K562 (cell line): ENCODE results near the gene INO80E. TPM values are rescaled to one million over a fixed set of nuclear protein-coding genes. Genes with fewer than 3 reads are reported as not detected.

Experiments
- ATAC-seq: fragments of 200-7000 bp; cut with Tn5 transposase; 3 replicates; pipeline ENCODE4 v1.9.1; 2020; ENCODE audit warnings: moderate library complexity
- BruUV-seq: library from RNA; stranded (reverse); fragments of 400-500 nt; replicated peaks from 2 replicates; lab custom pipeline; 2021; lab: Mats Ljungman, UMichigan
- CTCF ChIA-PET: fragments of 300-600 bp; formaldehyde crosslinking; extraction: SDS; loops from one replicate; lab custom pipeline; 2021; ENCODE audit warnings: low intra/inter-chr PET ratio; lab: Yijun Ruan, JAX
- POLR2A ChIA-PET: fragments of 300-600, 350-650 bp; sonication (Branson Sonifier 250); formaldehyde crosslinking; extraction: SDS; loops from one replicate; lab custom pipeline; 2021; ENCODE audit warnings: antibody characterized with exemption, inconsistent platforms; lab: Yijun Ruan, JAX
- DNase-seq, 4 experiments: peaks; one replicate each; pipeline versions ENCODE4 v3.0.0 to v3.0.0-alpha.2; 2011 to 2018; ENCODE audit warnings: low spot score in 3 of 4, mixed read lengths in 3 of 4; ENCODE audit errors: extremely low read depth in 1 of 4
- FAIRE-seq: peaks from 2 replicates; lab custom pipeline; 2011; peaks lifted over from hg19 to GRCh38; lab: Jason Lieb, UNC
- H2AFZ ChIP-seq: 2 replicates; pipeline ENCODE4 v1.6.0; 2011; ENCODE audit warnings: low read depth, low read length, control low read depth, inconsistent platforms
- H3K27ac ChIP-seq: fragments of 200-600 bp; 3 replicates; pipeline ENCODE4 v1.8.0; 2011; ENCODE audit warnings: low read depth, mild to moderate bottlenecking, control low read depth, inconsistent platforms, low read length, moderate library complexity, mixed read lengths; ENCODE audit errors: extremely low read depth
- H3K27me3 ChIP-seq, 2 experiments: fragments of 300-600 bp in 1 of 2; 2 replicates in 1 of 2; 3 replicates in 1 of 2; pipeline versions ENCODE4 v1.6.0 to v1.8.0; 2011; ENCODE audit warnings: inconsistent platforms in 2 of 2, low read length in 2 of 2, mild to moderate bottlenecking in 1 of 2, mixed read lengths in 1 of 2, moderate library complexity in 1 of 2; ENCODE audit not compliant: control insufficient read depth in 2 of 2, insufficient read depth in 2 of 2
- H3K36me3 ChIP-seq: fragments of 300-600 bp; 3 replicates; pipeline ENCODE4 v1.8.0; 2011; ENCODE audit warnings: mild to moderate bottlenecking, low read length, inconsistent platforms; ENCODE audit not compliant: control insufficient read depth, insufficient read depth
- H3K4me1 ChIP-seq, 2 experiments: fragments of 200-600 bp in 1 of 2; replicated peaks in 1 of 2; 2 replicates in 1 of 2; 3 replicates in 1 of 2; pipeline versions ENCODE4 v1.5.1 to v1.8.0; 2011; ENCODE audit warnings: inconsistent platforms in 2 of 2, low read length in 2 of 2, mild to moderate bottlenecking in 1 of 2, mixed read lengths in 1 of 2, moderate library complexity in 1 of 2; ENCODE audit not compliant: control insufficient read depth in 2 of 2, insufficient read depth in 2 of 2
- H3K4me2 ChIP-seq: 2 replicates; pipeline ENCODE4 v1.6.1; 2011; ENCODE audit warnings: low read length, control low read depth, inconsistent platforms, mixed read lengths; ENCODE audit not compliant: insufficient read depth
- H3K4me3 ChIP-seq: fragments of 200-600 bp; sonication (generic), shearing (Covaris generic); 2 replicates; pipeline ENCODE4 v1.5.1; 2016; ENCODE audit warnings: control low read depth, inconsistent platforms
- H3K79me2 ChIP-seq: fragments of 200-600 bp; 3 replicates; pipeline ENCODE4 v1.8.0; 2011; ENCODE audit warnings: low read length, inconsistent platforms; ENCODE audit not compliant: control insufficient read depth, insufficient read depth
- H3K9ac ChIP-seq, 2 experiments: 2 replicates each; pipeline versions ENCODE4 v1.6.0 to v1.6.1; 2011; ENCODE audit warnings: low read depth in 2 of 2, low read length in 2 of 2, control low read depth in 1 of 2, inconsistent platforms in 1 of 2, mild to moderate bottlenecking in 1 of 2, mixed read lengths in 1 of 2; ENCODE audit not compliant: insufficient read depth in 1 of 2
- H3K9me1 ChIP-seq: one replicate; pipeline ENCODE4 v1.6.0; 2011; ENCODE audit warnings: inconsistent platforms, mild to moderate bottlenecking, low read length, moderate library complexity; ENCODE audit not compliant: control insufficient read depth, insufficient read depth
- H3K9me3 ChIP-seq: replicated peaks from 2 replicates; pipeline ENCODE4 v1.5.1; 2011; ENCODE audit warnings: low read depth, low read length, inconsistent platforms; ENCODE audit not compliant: control insufficient read depth, insufficient read depth
- H4K20me1 ChIP-seq: replicated peaks from 2 replicates; pipeline ENCODE4 v1.6.1; 2011; ENCODE audit warnings: low read length, inconsistent platforms, mixed read lengths; ENCODE audit not compliant: control insufficient read depth, insufficient read depth
- ETS2 ChIP-seq: IDR thresholded peaks from 2 replicates; pipeline ENCODE4 v1.6.1; 2016; ENCODE audit warnings: borderline replicate concordance, missing genetic modification characterization, mild to moderate bottlenecking, moderate library complexity, missing compliant biosample characterization; ENCODE audit not compliant: poor library complexity, severe bottlenecking
- EWSR1 ChIP-seq: fragments of 450-650 bp; IDR thresholded peaks from 2 replicates; pipeline ENCODE4 v1.6.1; 2018; ENCODE audit warnings: borderline replicate concordance, mild to moderate bottlenecking, low read depth, moderate library complexity; ENCODE audit not compliant: partially characterized antibody
- GTF2E2 ChIP-seq: fragments of 200-800 bp; sonication (Bioruptor generic); IDR thresholded peaks from 2 replicates; pipeline ENCODE4 v1.6.1; 2016; ENCODE audit warnings: missing genetic modification characterization, missing compliant biosample characterization
- MTF1 ChIP-seq: fragments of 250-450 bp; sonication (Bioruptor Pico); IDR thresholded peaks from 2 replicates; pipeline ENCODE4 v1.9.0; 2021; ENCODE audit warnings: moderate library complexity, mild to moderate bottlenecking, inconsistent platforms, borderline replicate concordance
- ZNF324 ChIP-seq: fragments of 250-450 bp; sonication (Bioruptor Pico); IDR thresholded peaks from 2 replicates; pipeline ENCODE4 v1.4.0; 2020; ENCODE audit warnings: mild to moderate bottlenecking
- WGBS: fragments of 100-300 bp; shearing (Covaris generic); methylation state at CpG from one replicate; pipeline ENCODE4 v1.1.6; 2016; ENCODE audit warnings: low coverage, mixed read lengths; ENCODE audit not compliant: insufficient coverage; ENCODE audit errors: missing lambda C conversion rate; 5-methylcytosine and 5-hydroxymethylcytosine counted together
- in situ Hi-C: fragments of 300-500 bp; cut with MboI; formaldehyde crosslinking; loops from 4 replicates; pipeline ENCODE4 v1.15.0; 2018; ENCODE audit warnings: inconsistent platforms, mixed read lengths
- intact Hi-C: fragments of 100-400 bp; cut with micrococcal nuclease; formaldehyde crosslinking; loops from 2 replicates; pipeline ENCODE4 v1.14.2; 2022
- polyA plus RNA-seq, 8 experiments: library from polyadenylated mRNA; depleted of rRNA in 4 of 8; stranded (reverse) in 5 of 8; unstranded in 3 of 8; fragments of >200 nt; fragmentation: Nextera tagmentation in 2 of 8; fragmentation: Illumina TruSeq in 1 of 8; extraction: Ambion mirVana in 2 of 8; extraction: Trizol in 1 of 8; gene quantifications; 2 replicates each; pipeline versions ENCODE4 v1.2.1 to v1.2.3, GENCODE V29; 2011 to 2014; ENCODE audit warnings: inconsistent platforms in 1 of 8, missing spikeins in 1 of 8
- total RNA-seq, 7 experiments: library from RNA; depleted of rRNA in 6 of 7; stranded (reverse); fragments of >200 nt in 6 of 7; fragmentation: Illumina TruSeq in 2 of 7; extraction: Trizol in 2 of 7; gene quantifications; 2 replicates each; pipeline versions ENCODE4 v1.2.1 to v1.2.3, GENCODE V29; 2011 to 2021; ENCODE audit warnings: low replicate concordance in 1 of 7
- TF ChIP-seq, protein P1 (sequence below): fragments of 450-650 bp; IDR thresholded peaks from 2 replicates; pipeline ENCODE4 v1.6.1; 2017; ENCODE audit warnings: antibody characterized with exemption
- TF ChIP-seq, protein P2 (sequence below): sonication (generic); formaldehyde crosslinking; IDR thresholded peaks from 2 replicates; pipeline ENCODE4 v1.9.0; 2022; ENCODE audit warnings: mild to moderate bottlenecking, missing genetic modification reagents
- TF ChIP-seq, protein P3 (sequence below): fragments of 200-800 bp; sonication (Bioruptor generic); IDR thresholded peaks from 2 replicates; pipeline ENCODE4 v1.6.1; 2017; ENCODE audit warnings: missing genetic modification characterization, missing compliant biosample characterization
- TF ChIP-seq, protein P4 (sequence below): sonication (generic); formaldehyde crosslinking; IDR thresholded peaks from 2 replicates; pipeline ENCODE4 v1.9.0; 2022; ENCODE audit warnings: mild to moderate bottlenecking, missing genetic modification reagents

INO80E gene
- total and polyA plus RNA-seq, 9 of the 15 experiments (the other 6 are each of a cell fraction or from before 2014, with no cell fraction given) = 0.31 to 102 (median 49.3) TPM

DNA sequence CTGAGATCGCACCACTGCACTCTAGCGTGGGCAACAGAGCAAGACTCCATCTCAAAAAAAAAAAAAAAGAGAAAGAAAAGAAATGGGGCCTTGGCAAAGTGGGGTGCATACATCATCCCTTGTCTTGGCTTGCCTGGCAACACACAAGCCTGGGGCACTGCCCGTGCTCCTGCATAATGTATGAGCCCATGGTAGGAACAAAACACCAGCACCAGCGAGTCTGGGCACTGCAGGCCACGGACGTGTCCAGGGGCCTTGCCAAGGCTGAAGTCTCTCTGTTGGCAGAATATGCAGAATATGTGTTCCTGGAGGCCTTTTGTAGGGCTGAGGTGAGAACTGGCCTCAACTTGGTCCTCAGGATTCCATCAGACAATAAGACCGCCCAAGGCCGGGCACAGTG is 53.8 kb downstream of the INO80E start (continued):
- TF ChIP-seq, protein P1, sequence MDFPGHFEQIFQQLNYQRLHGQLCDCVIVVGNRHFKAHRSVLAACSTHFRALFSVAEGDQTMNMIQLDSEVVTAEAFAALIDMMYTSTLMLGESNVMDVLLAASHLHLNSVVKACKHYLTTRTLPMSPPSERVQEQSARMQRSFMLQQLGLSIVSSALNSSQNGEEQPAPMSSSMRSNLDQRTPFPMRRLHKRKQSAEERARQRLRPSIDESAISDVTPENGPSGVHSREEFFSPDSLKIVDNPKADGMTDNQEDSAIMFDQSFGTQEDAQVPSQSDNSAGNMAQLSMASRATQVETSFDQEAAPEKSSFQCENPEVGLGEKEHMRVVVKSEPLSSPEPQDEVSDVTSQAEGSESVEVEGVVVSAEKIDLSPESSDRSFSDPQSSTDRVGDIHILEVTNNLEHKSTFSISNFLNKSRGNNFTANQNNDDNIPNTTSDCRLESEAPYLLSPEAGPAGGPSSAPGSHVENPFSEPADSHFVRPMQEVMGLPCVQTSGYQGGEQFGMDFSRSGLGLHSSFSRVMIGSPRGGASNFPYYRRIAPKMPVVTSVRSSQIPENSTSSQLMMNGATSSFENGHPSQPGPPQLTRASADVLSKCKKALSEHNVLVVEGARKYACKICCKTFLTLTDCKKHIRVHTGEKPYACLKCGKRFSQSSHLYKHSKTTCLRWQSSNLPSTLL = no peak
- no peak for TF ChIP-seq ETS2 (tag)
- no peak for TF ChIP-seq GTF2E2 (tag)
- TF ChIP-seq EWSR1 = no peak

DNA sequence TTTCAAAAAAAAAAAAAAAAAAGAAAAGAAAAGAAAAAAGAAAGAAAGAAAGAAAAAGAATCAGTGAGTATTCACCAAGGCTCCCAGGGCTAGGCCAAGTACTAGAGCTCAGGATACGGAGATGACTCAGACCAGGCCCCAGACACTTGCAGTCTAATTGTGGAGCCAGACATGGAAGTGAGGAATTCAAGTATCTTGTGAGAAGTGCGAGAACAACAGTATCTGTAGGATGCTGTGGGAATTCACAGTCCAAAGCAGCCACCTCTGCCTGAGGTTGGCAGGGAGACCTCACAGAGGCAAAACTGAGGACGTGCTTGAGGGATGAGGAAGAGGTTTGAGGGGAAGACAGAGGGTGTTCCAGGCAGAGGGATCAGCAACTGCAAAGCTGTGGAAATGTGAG is 55.5 kb downstream of the INO80E start:
- WGBS = 71% methylated on average over 3 of the region's 3 CpGs
- BruUV-seq = no TSS peak
- in situ Hi-C loops (no loop called here), intact Hi-C loops (no loop called here)
- no peaks in the 10 kb centered on the region for H3K27me3 ChIP-seq
- H3K9ac ChIP-seq = peak overlapping the region in 1 of 2 experiments; percentile 50; a peak in 1 of 4 replicates
- DNase-seq (no peak), ATAC-seq (no peak), FAIRE-seq (no peak)
- H3K4me1 ChIP-seq = peaks cover 19 to 32% of the 10 kb centered on the region in 2 experiments
- POLR2A ChIA-PET = no interaction called here
- no peak overlapping the region for H2AFZ ChIP-seq
- CTCF ChIA-PET = no interaction called here
- no peaks in the 10 kb centered on the region for H3K9me1 ChIP-seq
- no peak overlapping the region for H3K4me2 ChIP-seq
- H3K9me3 ChIP-seq = no peaks in the 10 kb centered on the region
- peaks cover 4% of the 10 kb centered on the region; the same call in 1 of the 2 replicates for H4K20me1 ChIP-seq
- peak overlapping the region; percentile 3; the same call in 2 of the 3 replicates for H3K27ac ChIP-seq
- 0 out of 3 replicates have a peak, but pooled peaks cover 5% of the 10 kb centered on the region for H3K36me3 ChIP-seq
- peaks cover 14% of the 10 kb centered on the region; the same call in 2 of the 3 replicates for H3K79me2 ChIP-seq
- H3K4me3 ChIP-seq = no peak overlapping the region
- TF ChIP-seq MTF1 (CRISPR knock-in tag) (no peak), ZNF324 (no peak)
- TF ChIP-seq, protein P2, sequence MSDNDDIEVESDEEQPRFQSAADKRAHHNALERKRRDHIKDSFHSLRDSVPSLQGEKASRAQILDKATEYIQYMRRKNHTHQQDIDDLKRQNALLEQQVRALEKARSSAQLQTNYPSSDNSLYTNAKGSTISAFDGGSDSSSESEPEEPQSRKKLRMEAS (CRISPR knock-in tag) = peak; percentile 36; the same call in 1 of the 2 replicates
- TF ChIP-seq, protein P3, sequence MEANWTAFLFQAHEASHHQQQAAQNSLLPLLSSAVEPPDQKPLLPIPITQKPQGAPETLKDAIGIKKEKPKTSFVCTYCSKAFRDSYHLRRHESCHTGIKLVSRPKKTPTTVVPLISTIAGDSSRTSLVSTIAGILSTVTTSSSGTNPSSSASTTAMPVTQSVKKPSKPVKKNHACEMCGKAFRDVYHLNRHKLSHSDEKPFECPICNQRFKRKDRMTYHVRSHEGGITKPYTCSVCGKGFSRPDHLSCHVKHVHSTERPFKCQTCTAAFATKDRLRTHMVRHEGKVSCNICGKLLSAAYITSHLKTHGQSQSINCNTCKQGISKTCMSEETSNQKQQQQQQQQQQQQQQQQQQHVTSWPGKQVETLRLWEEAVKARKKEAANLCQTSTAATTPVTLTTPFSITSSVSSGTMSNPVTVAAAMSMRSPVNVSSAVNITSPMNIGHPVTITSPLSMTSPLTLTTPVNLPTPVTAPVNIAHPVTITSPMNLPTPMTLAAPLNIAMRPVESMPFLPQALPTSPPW = no peak
- TF ChIP-seq, protein P4, sequence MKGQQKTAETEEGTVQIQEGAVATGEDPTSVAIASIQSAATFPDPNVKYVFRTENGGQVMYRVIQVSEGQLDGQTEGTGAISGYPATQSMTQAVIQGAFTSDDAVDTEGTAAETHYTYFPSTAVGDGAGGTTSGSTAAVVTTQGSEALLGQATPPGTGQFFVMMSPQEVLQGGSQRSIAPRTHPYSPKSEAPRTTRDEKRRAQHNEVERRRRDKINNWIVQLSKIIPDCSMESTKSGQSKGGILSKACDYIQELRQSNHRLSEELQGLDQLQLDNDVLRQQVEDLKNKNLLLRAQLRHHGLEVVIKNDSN (CRISPR knock-in tag) = no peak
